Fibroblast of lung (primary cell): ENCODE data around the gene IL36A.

ENCODE experiments used
- EZH2 ChIP-seq: IDR thresholded peaks from 2 replicates; pipeline ENCODE4 v1.5.1; 2012; ENCODE audit warnings: low read length, control low read depth, mild to moderate bottlenecking; ENCODE audit errors: missing control alignments
- TF ChIP-seq, protein P1 (sequence below), 2 donors: IDR thresholded peaks in 1 of 2; conservative IDR thresholded peaks in 1 of 2; 1 replicate in 1 of 2; 2 replicates in 1 of 2; pipeline ENCODE4 v1.5.1; 2011 to 2012; ENCODE audit warnings: low read length in 2 of 2, control low read depth in 1 of 2, inconsistent platforms in 1 of 2, low read depth in 1 of 2, mild to moderate bottlenecking in 1 of 2

GRCh38 chr2:113011108-113011507 lies 5.8 kb downstream of the IL36A start:
- TF ChIP-seq EZH2 = no peak
- TF ChIP-seq, protein P1, sequence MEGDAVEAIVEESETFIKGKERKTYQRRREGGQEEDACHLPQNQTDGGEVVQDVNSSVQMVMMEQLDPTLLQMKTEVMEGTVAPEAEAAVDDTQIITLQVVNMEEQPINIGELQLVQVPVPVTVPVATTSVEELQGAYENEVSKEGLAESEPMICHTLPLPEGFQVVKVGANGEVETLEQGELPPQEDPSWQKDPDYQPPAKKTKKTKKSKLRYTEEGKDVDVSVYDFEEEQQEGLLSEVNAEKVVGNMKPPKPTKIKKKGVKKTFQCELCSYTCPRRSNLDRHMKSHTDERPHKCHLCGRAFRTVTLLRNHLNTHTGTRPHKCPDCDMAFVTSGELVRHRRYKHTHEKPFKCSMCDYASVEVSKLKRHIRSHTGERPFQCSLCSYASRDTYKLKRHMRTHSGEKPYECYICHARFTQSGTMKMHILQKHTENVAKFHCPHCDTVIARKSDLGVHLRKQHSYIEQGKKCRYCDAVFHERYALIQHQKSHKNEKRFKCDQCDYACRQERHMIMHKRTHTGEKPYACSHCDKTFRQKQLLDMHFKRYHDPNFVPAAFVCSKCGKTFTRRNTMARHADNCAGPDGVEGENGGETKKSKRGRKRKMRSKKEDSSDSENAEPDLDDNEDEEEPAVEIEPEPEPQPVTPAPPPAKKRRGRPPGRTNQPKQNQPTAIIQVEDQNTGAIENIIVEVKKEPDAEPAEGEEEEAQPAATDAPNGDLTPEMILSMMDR (conservative IDR thresholded peaks at IDR 0.05 in 1 of 2, IDR thresholded peaks at IDR 0.05 in 1 of 2; ENCODE audit: low read depth in 1 of 2, low read length in 2 of 2) = no peak
